Measurements from ENCODE around the gene ZNF385B. TPM values are rescaled to one million over a fixed set of nuclear protein-coding genes. Genes with fewer than 3 reads are reported as not detected.

ZNF385B gene
- total RNA-seq, 4 donors from 2014 or later, result 0.74 to 4.6 (median 0.82) TPM; not detected in 1

GRCh38 chr2:179455824-179456223 lies 405.6 kb downstream of the ZNF385B start:
- TF ChIP-seq, protein P1, sequence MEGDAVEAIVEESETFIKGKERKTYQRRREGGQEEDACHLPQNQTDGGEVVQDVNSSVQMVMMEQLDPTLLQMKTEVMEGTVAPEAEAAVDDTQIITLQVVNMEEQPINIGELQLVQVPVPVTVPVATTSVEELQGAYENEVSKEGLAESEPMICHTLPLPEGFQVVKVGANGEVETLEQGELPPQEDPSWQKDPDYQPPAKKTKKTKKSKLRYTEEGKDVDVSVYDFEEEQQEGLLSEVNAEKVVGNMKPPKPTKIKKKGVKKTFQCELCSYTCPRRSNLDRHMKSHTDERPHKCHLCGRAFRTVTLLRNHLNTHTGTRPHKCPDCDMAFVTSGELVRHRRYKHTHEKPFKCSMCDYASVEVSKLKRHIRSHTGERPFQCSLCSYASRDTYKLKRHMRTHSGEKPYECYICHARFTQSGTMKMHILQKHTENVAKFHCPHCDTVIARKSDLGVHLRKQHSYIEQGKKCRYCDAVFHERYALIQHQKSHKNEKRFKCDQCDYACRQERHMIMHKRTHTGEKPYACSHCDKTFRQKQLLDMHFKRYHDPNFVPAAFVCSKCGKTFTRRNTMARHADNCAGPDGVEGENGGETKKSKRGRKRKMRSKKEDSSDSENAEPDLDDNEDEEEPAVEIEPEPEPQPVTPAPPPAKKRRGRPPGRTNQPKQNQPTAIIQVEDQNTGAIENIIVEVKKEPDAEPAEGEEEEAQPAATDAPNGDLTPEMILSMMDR (IDR thresholded peaks at IDR 0.05), result no peak
- no peak for ATAC-seq (ENCODE audit: low FRiP score)
- DNase-seq (ENCODE audit: low spot score), result no peak

- ATAC-seq (ENCODE audit: low FRiP score) (no peak), DNase-seq (ENCODE audit: low spot score) (no peak)
- TF ChIP-seq, protein P1 (IDR thresholded peaks at IDR 0.05), result no peak
Observed at GRCh38 chr2:179455172-179455524, 406.3 kb downstream of the ZNF385B start.

GRCh38 chr2:179454443-179455171 lies 406.8 kb downstream of the ZNF385B start:
- no peak for DNase-seq (ENCODE audit: low spot score)
- ATAC-seq (ENCODE audit: low FRiP score), result no peak
- TF ChIP-seq, protein P1 (IDR thresholded peaks at IDR 0.05), result no peak

DNA sequence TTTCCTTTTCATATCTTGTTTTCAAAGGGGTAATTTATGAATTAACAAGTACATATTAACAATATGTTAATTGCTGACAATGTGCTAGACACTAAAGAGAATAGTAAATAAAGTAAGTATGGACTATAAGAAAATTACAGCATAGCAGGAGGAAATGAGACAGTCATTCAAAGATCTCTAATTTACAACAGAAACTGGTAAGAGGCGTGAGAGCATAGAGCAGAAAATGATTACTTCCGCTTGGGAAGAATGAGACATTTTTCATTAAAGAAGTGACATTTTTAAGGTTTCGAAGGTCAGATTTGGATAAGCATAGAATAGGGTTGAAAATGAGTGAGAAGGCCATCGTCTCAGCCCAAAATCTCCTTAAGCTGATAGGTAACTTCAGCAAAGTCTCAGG lies 412.4 kb downstream of the ZNF385B start:
- TF ChIP-seq, protein P1 (IDR thresholded peaks at IDR 0.05), result no peak
- no peak for ATAC-seq (ENCODE audit: low FRiP score)
- no peak for DNase-seq (ENCODE audit: low spot score)

- no peak for ATAC-seq (ENCODE audit: low FRiP score)
- TF ChIP-seq, protein P1 (IDR thresholded peaks at IDR 0.05), result no peak
- DNase-seq (ENCODE audit: low spot score), result no peak
Observed at GRCh38 chr2:179447839-179448447, 413.5 kb downstream of the ZNF385B start.

DNA sequence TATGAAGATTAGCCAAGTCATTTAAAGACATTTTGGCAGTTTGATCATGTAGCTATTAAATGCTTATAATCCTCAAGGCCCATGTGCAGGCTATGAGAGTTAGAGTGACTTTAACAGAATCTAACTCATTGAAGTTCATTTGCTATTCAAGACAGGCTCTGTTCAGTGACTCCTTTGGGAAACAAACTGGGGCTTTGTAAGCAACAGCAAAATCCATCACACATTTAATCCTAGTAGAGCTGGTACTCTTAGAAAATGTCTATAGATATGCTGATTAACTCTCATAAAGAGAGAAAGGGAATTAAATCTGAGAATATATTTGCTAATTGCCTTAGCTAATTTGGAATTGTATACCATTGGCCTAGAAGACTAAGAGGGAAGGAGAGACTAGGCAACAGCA lies 414.0 kb downstream of the ZNF385B start:
- TF ChIP-seq, protein P1 (IDR thresholded peaks at IDR 0.05), result no peak
- DNase-seq (ENCODE audit: low spot score) (no peak), ATAC-seq (ENCODE audit: low FRiP score) (no peak)

All from omental fat pad (tissue), 4 donors.